Fibroblast of pulmonary artery (primary cell): Measurements from ENCODE around the gene COL4A2.

Source experiments
- DNase-seq: peaks from one replicate; pipeline ENCODE4 v3.0.0-alpha.2; 2010; ENCODE audit warnings: low read depth
- H3K4me3 ChIP-seq: replicated peaks from 2 replicates; pipeline ENCODE4 v1.5.1; 2011; ENCODE audit warnings: low read depth, mild to moderate bottlenecking, control low read depth, low read length, moderate library complexity
- CTCF ChIP-seq: IDR thresholded peaks from 2 replicates; pipeline ENCODE4 v1.5.1; 2011; ENCODE audit warnings: mild to moderate bottlenecking, control low read depth, low read length, inconsistent platforms; ENCODE audit errors: missing control alignments

Gene COL4A2

GRCh38 chr13:110328573-110328972, 21.5 kb downstream of the COL4A2 start:
- no peak for TF ChIP-seq CTCF
- no peak for DNase-seq
- H3K4me3 ChIP-seq: no peak overlapping the region

GRCh38 chr13:110329258-110329657, 22.2 kb downstream of the COL4A2 start:
- no peak for DNase-seq
- no peak for TF ChIP-seq CTCF
- H3K4me3 ChIP-seq: no peak overlapping the region

- no peak for TF ChIP-seq CTCF
- H3K4me3 ChIP-seq: peak overlapping the region; percentile 18
- peak; percentile 64 for DNase-seq
These were observed 22.8 kb downstream of the COL4A2 start for GRCh38 chr13:110329798-110330461.

DNA sequence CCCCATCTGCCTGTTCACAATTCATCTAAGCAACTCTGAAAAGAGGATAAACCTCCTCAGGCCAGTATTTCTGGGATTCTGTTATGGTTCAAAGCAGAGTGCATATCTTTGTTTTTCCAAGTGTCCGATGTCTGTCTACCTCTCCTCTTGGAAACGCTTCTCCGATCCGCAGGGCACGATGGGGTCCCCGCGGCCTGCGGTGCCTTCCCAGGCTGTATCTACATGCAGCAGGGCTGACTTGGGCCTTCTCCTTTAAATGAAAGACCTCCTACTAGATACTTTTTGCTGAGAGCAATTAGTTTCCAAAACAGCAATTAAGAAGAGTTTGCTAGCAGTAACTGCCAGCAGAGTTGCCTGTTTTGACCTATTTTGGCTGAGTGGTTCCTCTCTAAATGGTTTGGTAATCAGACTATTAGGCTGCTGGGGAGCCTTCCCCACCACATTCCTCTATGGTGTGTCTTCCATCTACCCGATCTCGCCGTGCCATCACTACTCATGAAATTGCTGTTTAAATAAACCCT, 23.5 kb downstream of the COL4A2 start:
- DNase-seq: no peak
- TF ChIP-seq CTCF: no peak
- peak overlapping the region; percentile 18 for H3K4me3 ChIP-seq

GRCh38 chr13:110331362-110331761, 24.3 kb downstream of the COL4A2 start:
- no peak for TF ChIP-seq CTCF
- no peak for DNase-seq
- H3K4me3 ChIP-seq: no peak overlapping the region

DNA sequence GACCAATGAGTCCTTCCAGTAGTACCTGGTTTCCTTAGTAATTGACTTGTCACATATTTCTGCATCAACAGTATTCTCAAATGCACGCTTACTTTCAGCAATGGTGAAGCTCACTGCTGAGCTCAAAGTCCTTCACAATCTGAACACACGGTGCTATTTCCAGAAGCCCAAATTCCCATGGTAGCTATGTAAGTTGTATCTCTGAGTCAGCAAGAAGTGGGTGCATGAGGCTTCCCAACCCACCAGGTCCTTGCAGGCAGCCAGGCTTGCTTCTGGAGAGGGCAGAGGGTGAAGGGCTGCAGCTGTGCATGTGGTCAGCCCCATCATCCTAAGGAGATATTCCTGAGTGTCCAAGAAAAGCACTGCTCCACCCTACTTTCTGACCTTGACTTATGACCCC, 25.7 kb downstream of the COL4A2 start:
- TF ChIP-seq CTCF: no peak
- DNase-seq: no peak
- H3K4me3 ChIP-seq: no peak overlapping the region

DNA sequence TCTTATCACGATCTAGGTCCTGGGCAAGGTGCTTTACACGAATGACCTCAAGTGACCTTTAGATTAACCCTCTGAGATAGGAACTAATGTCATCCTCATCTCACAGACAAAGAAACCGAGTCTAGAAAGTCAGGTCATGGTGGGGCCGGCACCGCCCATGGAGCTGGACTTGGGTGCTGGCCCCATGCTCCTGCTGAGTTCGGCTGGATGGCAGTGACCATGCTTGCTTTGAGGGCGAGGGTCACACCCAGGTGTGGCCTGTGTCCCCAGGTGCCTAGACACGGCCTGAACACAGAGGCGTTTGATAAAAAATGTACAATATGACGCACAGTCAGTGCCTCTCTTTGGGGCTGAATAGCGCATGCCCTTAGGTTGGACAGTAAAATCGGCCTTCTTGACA, 26.8 kb downstream of the COL4A2 start:
- DNase-seq: no peak
- no peak overlapping the region for H3K4me3 ChIP-seq
- no peak for TF ChIP-seq CTCF
